HG02763 (cell line): ENCODE measurements around the gene SLC20A1.

Experiments
- ATAC-seq: cut with Tn5 transposase; IDR thresholded peaks from one replicate; pipeline ENCODE4 v1.9.1; 2021; ENCODE audit warnings: mild to moderate bottlenecking, moderate library complexity; ENCODE audit not compliant: unreplicated experiment

Gene SLC20A1

DNA sequence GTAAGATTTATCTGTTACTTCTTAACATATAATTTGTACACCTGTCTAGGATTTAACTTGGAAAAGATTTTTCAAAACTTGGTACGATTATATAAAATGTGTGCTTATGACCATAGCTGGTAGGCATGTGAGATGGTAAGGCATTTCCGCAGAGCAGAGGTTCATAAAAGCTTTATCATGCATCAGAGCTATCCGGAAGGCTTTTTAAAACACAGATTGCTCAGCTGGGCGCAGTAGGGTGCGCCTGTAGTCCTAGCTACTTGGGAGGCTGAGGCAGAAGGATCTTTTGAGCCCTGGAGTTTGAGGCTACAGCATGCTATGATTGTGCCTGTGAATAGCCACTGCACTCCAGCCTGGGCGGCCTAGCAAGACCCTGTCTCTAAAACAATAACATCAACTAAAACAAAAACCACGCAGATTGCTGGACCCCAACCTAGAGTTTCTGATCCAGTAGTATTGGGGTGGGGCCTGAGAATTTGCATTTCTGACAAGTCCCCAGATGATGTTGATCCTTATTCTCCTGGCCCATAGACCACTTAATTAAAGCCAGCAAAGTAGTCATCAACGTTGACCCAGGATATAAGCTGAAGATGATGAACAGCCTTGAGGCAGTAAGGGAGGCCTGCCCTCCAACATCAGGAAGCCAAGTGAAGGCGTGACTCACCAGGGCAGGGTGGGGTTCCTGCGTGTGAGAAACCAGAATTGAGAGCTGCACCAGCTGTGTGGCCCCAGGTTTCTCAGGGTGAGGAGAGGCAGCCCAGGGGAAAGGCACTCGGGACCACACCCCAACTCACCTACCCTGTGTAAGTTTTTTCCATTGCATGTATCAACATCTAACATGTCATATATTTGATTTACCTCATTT lies 21.6 kb upstream of the SLC20A1 start:
- ATAC-seq, result no peak

DNA sequence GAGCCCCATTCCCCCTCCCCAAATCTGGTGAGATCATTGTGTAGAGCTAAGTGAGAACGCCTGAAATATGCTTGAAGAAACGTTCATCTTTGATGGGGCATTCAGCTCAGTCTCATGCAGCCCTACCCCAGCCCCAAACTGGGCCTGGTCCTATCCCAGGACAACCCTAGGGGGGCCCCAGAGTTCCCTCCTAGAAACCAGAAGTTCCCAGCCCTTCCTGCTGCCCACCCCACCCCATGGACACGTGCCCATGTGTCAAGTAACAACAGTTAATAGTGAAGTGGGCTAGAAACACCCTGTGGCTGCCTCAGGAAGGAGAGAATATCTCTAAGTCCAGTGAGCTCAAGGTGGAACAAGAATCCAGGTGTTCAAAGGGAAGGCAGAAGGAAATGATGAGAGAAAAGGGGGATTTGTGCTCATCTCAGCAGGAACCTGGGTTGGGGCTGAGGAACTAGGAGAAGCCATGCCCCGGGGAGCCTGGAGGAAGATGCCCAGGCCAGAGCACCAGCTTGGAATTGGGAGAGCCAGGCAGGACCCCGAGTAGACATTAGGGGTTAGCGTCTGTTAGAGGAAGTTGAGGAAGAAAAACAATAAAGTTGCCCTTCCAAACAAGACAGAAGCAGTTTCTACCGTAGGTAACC lies 20.1 kb upstream of the SLC20A1 start:
- ATAC-seq, result no peak

DNA sequence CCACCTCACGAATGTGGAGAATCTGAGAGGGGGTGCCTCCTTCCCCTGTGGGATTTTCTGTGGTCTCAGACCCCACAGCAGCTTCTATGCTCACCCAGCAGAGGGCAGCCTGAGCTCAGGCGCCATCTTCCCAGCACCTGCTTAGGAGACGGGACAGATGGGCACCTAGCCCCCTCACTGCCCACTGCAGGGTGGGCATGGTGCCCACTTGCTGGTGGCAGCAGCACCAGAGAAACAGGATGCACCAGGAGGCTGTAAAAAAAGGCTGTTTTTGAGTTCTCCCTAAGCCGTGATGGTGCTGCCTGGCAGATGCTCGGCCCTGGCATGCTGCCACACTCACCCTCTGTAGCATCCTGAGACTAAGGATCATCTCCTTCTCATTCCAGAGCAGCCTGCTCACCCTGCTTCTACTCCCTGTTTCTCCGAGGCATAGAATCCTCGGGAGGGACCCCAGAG lies 19.1 kb upstream of the SLC20A1 start:
- ATAC-seq, result no peak

DNA sequence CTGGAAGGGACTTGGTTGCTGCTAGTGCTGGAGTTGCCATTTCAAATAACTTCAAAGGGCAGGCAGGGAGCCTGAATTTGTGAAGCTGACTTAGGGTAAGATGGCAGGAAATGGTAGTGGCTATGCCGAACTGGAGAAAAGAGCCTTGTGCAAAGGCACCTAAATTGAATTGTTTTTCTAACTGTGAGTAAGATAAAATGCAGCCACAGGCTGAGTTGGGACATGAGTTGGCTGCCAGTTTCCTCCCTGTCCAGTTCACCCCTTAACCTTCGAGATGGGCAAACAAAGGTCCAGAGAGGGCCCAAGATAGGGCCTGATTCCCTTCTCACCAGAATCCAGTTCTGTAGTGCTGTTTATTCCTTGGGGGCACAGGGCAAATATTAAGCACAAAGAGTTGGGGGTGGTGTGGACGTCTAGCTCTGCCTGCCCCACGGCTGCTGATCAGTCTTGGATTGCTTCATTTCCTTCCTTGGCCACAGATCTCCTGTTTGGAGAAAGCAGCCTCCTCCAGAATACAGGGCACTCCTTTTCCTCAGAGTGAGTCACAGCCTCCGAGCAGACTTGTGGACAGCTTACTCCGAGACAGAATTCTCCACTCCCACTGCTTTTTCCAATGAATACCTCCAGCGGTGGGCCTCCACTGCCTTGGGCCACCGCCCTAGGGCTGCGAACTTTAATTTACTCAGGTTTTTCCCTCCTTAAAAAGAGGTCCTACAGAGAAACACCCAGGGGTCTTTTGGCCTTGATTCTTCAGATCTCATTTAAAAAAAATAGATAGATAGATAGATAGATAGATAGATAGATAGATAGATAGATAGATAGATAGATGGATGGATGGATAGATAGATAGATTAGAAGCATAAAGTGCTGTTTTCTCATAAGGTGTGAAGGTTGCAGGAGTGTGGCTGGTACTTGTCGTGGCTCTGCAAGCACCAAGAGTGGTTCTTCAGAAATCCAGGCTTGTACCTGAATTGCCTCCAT lies 18.4 kb upstream of the SLC20A1 start:
- no peak for ATAC-seq

DNA sequence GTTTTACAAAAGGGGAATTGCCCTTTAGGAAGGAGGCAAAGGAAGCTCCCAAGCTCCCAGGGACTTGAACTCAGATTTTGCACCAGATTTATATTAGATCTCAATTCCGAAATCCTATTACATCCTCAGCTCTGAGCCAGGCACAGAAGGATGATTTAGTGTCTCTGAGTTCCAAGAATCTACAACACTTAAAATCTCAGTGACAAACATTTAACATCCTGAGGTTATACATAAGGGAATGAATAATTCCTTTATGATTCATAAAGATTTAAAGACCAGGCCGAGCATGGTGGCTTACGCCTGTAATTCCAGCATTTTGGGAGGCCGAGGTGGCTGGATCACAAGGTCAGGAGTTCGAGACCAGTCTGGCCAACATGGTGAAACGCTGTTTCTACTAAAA lies 16.5 kb upstream of the SLC20A1 start:
- no peak for ATAC-seq

DNA sequence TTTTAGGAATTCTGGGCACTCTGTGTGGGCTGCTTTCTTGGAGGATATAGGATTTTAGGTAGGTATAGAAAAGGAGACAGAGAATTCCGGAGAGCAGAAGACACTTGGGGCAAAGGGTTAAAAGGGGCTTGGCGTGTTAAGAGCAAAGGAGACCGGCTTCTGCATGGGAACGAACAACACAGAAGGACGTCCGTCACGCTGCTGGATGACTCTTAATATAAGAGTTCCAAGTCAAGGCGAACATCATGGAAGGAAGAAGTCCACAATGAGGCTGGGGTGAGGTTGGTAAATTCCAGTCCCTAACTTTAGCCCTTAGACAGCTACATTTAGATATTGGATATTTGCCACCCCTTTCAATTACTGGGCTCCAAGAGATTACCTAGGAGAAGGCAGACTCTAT lies 15.9 kb upstream of the SLC20A1 start:
- ATAC-seq, result no peak

DNA sequence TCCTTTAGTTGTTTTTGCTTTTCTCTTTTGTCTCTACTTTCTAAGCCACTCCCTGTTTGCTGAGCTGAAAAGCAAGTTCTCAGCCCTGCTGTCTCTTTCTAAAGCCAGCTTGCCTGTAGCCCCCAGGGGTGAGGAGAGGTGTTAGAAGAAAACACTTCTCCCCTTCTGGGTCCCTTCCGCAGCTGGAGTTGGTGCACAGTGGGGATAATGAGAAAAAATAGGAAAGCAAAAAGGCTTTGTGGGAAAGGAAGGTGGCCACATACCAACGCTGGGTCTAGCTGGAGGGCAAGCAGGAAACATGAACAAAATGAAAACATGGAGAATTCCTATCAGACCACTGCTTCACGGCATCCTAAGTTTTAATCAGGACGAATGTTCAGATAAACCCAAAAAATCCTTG lies 15.5 kb upstream of the SLC20A1 start:
- no peak for ATAC-seq

DNA sequence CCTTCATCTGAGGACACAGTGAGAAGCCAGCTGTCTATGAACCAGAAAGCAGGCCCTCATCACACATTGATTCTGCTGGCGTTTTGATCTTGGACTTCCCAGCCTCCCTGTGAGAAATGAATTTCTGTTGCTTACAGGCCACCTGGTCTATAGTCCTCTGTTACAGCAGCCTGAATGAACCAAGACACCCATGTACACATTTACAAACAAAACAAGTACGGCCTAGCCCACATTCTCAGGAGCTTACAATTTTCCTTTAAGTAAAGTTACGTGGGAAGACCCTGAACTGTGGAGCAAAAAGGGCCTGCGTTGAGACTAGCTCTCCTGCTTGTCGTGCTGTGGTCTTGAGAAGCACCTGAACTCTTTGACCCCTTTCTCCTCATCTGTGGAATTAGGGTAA lies 12.0 kb upstream of the SLC20A1 start:
- ATAC-seq, result no peak

DNA sequence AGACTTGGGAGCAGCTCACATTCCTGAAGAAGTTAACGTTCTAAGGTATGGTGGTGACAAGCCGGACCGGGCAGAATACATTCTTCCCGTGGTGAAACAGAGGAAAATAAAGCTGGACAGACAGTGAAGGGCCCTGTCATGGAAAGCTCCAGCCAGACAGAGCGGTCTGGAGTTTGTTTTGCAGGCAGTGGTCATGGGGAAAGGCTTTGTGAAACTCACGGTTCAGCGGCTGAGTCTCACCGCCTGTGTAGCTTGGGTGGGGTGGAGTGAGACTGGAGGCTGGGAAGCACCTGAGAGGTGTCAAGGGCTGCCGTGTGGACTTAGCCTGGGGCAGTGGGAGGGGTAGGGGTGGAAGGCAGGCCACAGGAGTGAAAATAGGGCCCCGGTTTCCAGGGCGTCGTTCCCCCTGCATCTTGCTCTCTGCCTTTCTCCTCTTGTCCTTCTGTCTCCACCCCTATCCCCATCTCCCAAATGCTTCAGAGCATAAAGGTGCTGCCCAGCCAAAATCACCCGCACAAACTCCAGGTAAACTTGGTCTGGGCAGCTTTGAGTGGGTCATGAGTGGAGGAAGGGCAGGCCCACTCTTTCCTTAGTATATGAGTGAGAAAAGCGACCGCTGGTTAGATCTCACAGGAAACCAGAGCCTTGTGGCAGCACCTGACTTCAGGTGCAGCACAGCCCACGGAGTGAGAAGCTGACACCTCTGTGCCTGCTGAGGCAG lies 11.4 kb upstream of the SLC20A1 start:
- ATAC-seq, result no peak

DNA sequence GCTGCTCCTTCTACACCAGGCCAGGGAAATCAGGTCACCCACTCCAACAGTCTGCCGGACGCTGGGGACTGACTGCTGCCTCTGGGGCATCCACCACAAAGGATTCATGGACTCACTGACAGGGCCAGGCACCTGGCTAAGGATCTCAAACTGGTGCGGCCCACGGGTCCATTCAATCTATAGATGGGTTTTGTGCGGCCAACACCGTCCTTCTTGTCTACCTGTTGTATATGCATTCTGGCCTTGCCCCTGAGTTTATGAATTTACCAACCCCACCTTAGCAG lies 10.9 kb upstream of the SLC20A1 start:
- no peak for ATAC-seq

DNA sequence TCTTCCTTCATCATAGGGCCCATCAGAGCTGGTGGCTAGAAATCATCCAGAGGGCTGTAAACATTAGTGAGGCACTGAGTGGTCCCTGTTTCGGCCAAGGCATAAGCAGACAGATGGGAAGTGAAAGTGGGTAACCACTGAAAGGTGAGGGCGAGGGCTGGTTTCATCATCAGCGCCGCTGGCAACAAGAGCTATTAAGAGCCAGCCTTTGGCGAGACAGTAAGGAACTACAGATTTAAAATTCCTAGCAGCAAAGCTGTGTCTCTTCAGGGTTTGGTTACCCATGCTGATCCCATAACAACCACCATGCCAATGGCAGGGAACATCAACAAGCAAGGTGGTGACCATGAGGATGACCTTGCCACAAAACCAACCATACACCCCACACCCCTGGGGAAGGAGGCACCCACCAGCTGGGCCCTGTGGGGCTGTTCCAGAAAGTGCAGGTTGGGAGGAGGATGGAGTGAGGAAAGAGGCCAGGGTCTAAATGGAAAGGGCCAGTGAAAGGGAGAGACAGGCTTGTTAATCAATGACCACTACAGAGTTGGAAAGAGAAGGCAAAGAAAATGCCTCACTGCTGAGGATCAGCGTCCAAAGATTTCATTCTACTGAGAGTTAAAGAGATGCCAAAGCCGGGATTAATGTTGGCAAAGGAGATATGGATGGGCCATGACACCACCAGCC lies 9.0 kb upstream of the SLC20A1 start:
- ATAC-seq, result peak; percentile 84

DNA sequence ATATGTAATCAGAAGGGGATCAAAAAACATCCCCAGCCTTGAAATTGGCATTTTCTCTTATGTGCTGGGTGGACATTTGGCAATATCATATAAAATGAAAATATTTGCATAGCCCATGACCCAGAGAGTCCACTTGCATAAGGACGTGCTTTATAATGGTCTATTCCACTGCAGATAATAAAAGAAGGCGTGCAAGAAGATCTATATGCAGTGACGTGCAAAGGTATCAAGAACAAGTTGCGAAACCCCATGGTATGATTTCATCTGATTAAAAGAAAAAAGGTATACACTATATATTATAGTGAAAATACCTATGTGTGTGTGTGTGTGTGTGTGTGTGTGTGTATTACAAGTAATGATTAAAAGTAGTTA lies 8.5 kb upstream of the SLC20A1 start:
- ATAC-seq, result no peak

DNA sequence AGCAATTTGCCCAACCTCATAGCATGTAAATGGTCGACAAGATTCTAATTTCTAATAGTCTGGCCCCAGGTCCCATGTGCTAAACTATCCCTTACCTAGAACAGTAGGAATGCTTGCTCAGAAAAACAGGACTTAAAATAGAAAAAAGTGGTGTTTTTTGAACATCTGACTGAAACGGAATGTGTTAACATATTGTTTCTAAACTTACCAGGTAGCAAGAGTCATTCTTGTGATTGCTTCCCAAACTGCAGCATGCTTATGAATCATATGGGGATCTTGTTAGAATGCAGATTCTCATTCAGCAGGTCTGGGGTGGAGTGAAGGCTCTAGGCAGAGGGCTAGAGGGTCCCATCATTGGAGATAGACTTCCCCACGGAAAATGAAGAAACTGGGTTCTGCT lies 5.8 kb upstream of the SLC20A1 start:
- no peak for ATAC-seq

DNA sequence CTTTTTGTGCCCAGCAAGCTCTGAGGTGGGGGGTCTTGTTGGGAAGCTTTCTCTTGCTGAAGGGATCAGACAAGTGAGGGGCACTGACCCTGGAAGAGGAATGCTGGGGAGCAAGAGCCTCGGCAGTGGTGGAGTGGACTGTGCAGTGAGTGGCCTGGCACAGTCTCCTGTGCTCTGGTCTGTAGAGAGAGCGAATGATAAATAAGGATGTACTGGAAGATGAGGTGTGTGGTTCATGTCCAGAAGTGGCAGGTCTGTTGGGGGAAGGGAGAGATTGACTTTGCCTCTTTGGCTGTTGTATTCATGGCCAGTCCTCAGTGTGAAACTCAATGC lies 5.3 kb upstream of the SLC20A1 start:
- ATAC-seq, result no peak

DNA sequence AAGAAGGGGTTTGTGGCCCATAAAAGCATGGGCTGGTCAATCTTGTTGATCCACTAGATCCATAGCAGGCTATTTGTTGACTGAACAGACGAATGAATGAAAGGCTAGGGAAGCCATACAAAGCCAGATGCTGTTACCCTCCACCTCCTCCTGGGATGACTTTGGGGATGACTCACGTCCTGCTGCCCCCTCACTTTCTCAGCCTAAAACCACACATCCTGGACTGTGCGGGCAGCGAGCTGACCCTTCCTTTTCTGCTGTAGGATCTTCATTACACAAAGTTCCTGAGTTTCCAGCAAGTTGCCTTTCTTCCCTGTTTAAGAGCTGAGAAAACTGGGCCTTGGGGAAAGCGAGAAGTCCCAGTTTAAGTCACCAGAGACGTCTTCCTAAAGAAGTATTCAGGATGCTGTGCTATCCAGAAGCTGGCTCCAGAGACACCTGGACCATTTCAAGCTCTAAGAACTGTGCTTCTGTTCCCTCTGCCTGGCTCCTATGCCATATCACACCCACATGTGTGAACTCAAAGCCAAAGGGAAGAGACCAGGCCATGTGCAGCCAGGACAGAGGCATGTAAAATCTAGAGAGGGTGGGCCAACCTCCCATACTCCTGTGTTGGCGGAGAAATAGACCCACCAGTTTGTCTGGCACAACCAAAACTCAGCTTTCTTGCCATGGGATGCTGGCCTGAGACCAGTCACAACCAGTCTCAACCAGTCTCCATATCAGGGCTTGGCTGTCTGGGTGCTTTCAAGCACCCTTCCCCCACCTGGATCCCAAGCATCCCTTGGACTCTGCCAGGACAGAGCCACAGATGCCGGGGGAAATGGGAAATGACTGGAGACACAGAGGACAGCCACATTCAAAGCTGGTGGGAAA lies 4.7 kb upstream of the SLC20A1 start:
- ATAC-seq, result no peak

DNA sequence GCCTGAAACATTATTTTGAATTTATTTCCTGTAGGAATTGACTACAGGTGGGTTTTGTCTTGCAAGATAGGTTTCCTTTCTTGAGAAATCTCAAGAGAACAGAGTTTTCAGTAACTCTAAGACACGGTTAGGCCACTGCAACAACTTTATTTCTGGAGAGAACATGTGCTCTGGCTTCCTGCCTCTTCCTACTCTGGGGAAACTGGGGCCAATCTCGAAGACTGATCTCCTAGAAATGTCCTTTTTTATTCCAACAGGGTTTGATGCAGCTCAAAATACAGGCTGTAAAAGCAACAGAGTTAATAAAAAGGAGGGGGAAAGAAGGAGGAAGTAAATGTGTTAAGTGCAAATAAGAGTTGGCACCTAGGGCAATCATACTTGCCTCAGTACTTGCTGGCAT lies 4.0 kb upstream of the SLC20A1 start:
- no peak for ATAC-seq

DNA sequence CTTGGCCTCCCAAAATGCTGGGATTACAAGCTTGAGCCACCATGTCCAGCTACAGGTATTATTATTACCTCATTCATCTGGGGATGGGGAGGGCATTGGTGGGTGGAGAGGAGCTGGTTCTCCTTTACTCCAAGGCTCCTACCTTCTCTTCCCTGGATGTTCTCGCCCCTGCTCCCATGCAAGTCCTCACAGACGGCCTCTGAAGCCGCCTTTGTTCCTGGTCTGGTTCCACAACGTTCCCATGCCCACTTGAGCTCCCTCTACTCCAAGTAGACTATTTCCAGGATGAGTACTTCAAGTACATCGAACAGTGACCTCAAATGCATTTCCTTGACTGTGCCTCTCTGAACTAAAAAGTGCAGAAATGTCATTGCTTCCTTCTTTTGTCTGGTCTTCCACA lies 3.2 kb upstream of the SLC20A1 start:
- no peak for ATAC-seq

DNA sequence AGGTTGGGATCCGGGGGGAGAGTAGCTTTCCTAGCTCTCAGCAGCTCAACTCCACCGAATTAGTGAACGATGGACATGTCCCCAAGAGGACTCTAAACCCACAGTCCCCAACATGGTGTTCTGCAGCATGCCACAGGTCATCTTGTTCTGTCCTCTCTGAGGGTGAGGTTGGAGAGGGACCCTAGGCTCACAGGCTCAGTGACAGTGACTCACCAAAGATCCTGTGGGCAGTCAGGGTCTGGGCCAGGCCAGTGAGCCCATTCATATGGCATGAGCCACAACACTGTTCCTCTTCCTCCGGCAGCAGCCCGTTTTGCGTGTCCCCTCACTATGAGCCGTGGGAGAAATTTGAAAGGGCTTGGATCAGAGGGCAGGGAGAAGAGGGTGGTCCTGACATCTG lies 2.8 kb upstream of the SLC20A1 start:
- no peak for ATAC-seq

DNA sequence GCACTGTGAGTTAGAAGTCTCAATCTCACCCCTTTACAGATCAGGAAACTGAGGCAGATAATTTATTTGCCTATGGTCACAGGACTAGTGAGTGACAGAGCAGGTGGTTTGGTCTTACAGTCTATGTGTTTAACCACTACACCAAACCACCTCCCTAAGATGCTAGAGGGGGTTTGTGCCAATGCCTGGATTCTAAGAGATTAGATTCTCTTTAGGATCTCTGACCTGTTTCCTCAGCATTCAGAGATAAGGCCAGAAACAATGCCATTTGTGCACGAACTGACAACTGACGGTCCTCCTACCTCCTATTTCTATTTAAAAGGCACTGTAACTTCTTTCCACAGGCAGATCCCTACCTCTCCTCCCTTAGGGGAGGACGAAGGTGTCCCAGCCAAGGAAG lies 2.3 kb upstream of the SLC20A1 start:
- no peak for ATAC-seq
